Osteoblast (primary cell): ENCODE data around the gene DCC. TPM values are rescaled to one million over a fixed set of nuclear protein-coding genes. Genes with fewer than 3 reads are reported as not detected.

Experiments
- DNase-seq: peaks from one replicate; pipeline ENCODE4 v3.0.0; 2011; ENCODE audit warnings: low spot score, mixed read lengths; ENCODE audit not compliant: insufficient read length; ENCODE audit errors: missing footprints
- H2AFZ ChIP-seq: 2 replicates; pipeline ENCODE4 v1.6.0; 2011; ENCODE audit warnings: mild to moderate bottlenecking, low read length
- H3K27ac ChIP-seq: 2 replicates; pipeline ENCODE4 v1.5.1; 2011; ENCODE audit warnings: mild to moderate bottlenecking, low read depth, low read length, moderate library complexity
- H3K27me3 ChIP-seq: 2 replicates; pipeline ENCODE4 v1.6.0; 2012; ENCODE audit warnings: mild to moderate bottlenecking, control low read depth, inconsistent platforms, low read length, moderate library complexity; ENCODE audit not compliant: insufficient read depth
- H3K36me3 ChIP-seq: 2 replicates; pipeline ENCODE4 v1.5.1; 2011; ENCODE audit warnings: mild to moderate bottlenecking, low read length, control low read depth, moderate library complexity; ENCODE audit not compliant: insufficient read depth
- H3K4me1 ChIP-seq: 2 replicates; pipeline ENCODE4 v1.5.1; 2011; ENCODE audit warnings: mild to moderate bottlenecking, low read length, control low read depth, moderate library complexity; ENCODE audit not compliant: insufficient read depth
- H3K4me2 ChIP-seq: 2 replicates; pipeline ENCODE4 v1.6.0; 2011; ENCODE audit warnings: mild to moderate bottlenecking, low read length; ENCODE audit not compliant: insufficient read depth
- H3K4me3 ChIP-seq: fragments of 200-600 bp; sonication (generic); 3 replicates; pipeline ENCODE4 v1.5.1; 2012; ENCODE audit warnings: mild to moderate bottlenecking, low read length, inconsistent platforms; ENCODE audit not compliant: insufficient read depth
- H3K79me2 ChIP-seq: 2 replicates; pipeline ENCODE4 v1.6.0; 2012; ENCODE audit warnings: mild to moderate bottlenecking, low read length, control low read depth, inconsistent platforms; ENCODE audit not compliant: insufficient read depth
- H3K9me3 ChIP-seq: 2 replicates; pipeline ENCODE4 v1.5.1; 2011; ENCODE audit warnings: low read depth, low read length, control low read depth
- H4K20me1 ChIP-seq: 2 replicates; pipeline ENCODE4 v1.6.0; 2012; ENCODE audit warnings: mild to moderate bottlenecking, low read length, control low read depth; ENCODE audit not compliant: insufficient read depth
- CTCF ChIP-seq: IDR thresholded peaks from 2 replicates; pipeline ENCODE4 v1.5.1; 2011; ENCODE audit warnings: mild to moderate bottlenecking, low read depth, low read length, moderate library complexity; ENCODE audit errors: extremely low read depth
- total RNA-seq: library from RNA; depleted of rRNA; stranded (reverse); fragments of >200 nt; gene quantifications from 2 replicates; pipeline ENCODE4 v1.2.3, GENCODE V29; 2012

DCC gene
- total RNA-seq, 1 donor: not detected

DNA sequence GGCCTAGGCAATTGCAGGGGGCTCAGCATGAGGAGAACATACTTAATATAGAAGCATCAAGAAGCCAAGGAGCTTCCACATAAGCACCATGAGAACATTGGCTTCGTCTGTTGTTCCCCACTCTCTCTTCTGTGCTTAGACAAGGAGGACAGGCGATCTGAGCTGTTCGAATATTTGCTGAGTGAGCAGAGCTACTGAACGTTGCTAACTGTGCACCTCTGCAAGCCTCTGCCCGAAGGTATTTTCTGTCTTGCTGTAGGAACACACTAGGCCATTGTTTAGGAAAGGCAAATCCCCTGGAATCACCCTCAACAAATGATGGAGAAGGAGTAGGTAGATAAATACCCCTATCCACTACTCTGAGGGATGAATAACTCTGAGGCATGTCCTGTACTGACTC, 813.8 kb downstream of the DCC start:
- DNase-seq: no peak
- Histone ChIP-seq H3K4me3 (no peak overlapping the region), H3K4me1 (no peaks in the 10 kb centered on the region), H3K27ac (no peak overlapping the region), H3K27me3 (no peaks in the 10 kb centered on the region), H3K9me3 (no peaks in the 10 kb centered on the region), H2AFZ (no peak overlapping the region), H4K20me1 (no peaks in the 10 kb centered on the region), H3K36me3 (no peaks in the 10 kb centered on the region), H3K4me2 (no peak overlapping the region), H3K79me2 (no peaks in the 10 kb centered on the region)
- no peak for TF ChIP-seq CTCF

- DNase-seq: no peak
- Histone ChIP-seq H3K4me1 (no peaks in the 10 kb centered on the region), H3K79me2 (no peaks in the 10 kb centered on the region), H3K9me3 (peaks cover 5% of the 10 kb centered on the region), H3K4me2 (no peak overlapping the region), H3K4me3 (no peak overlapping the region), H2AFZ (no peak overlapping the region), H3K27me3 (no peaks in the 10 kb centered on the region), H3K36me3 (no peaks in the 10 kb centered on the region), H3K27ac (no peak overlapping the region), H4K20me1 (no peaks in the 10 kb centered on the region)
- no peak for TF ChIP-seq CTCF
These were observed 825.8 kb downstream of the DCC start for GRCh38 chr18:53165770-53166169.

GRCh38 chr18:53169346-53169745, 829.3 kb downstream of the DCC start:
- Histone ChIP-seq H3K27ac (no peak overlapping the region), H3K4me3 (no peak overlapping the region), H3K36me3 (no peaks in the 10 kb centered on the region), H3K27me3 (no peaks in the 10 kb centered on the region), H3K4me1 (no peaks in the 10 kb centered on the region), H3K79me2 (no peaks in the 10 kb centered on the region), H3K4me2 (no peak overlapping the region), H4K20me1 (no peaks in the 10 kb centered on the region), H3K9me3 (no peaks in the 10 kb centered on the region), H2AFZ (no peak overlapping the region)
- TF ChIP-seq CTCF: no peak
- DNase-seq: no peak

DNA sequence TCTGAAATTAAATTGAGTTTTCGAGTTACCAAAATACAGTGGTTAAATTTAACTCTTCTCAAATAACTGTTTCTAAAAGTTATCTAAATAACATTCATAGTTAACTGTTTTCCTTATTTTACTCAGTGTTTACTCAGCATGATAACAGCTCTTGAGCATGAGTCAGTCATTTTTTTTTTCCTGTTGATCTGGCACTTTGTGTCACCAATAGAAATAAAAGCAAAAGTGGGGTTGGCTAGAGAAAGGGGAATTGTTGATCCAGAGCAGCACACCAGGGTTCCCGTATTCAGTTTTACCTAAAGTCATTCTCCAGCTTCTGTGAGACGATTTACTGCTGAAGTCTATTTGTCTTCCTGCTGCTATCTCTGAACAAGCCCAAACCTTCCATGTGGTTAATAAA, 851.6 kb downstream of the DCC start:
- no peak for TF ChIP-seq CTCF
- Histone ChIP-seq H3K27ac (no peak overlapping the region), H3K27me3 (no peaks in the 10 kb centered on the region), H3K9me3 (no peaks in the 10 kb centered on the region), H3K36me3 (no peaks in the 10 kb centered on the region), H3K79me2 (no peaks in the 10 kb centered on the region), H3K4me3 (no peak overlapping the region), H3K4me1 (no peaks in the 10 kb centered on the region), H2AFZ (no peak overlapping the region), H3K4me2 (no peak overlapping the region), H4K20me1 (no peaks in the 10 kb centered on the region)
- DNase-seq: no peak
